Body of pancreas (tissue), 4 donors: Measurements from ENCODE around the gene KRTAP9-4. TPM values are rescaled to one million over a fixed set of nuclear protein-coding genes. Genes with fewer than 3 reads are reported as not detected.
"Not testable (repeated sequence)": the region's sequence is repeated elsewhere in the genome, so short reads cannot be mapped to it uniquely, and the experiment has no call there.

Source experiments
- ATAC-seq: fragments of 150-250 bp; one replicate; pipeline ENCODE4 v1.9.1; 2016
- DNase-seq, 4 donors: peaks; one replicate each; pipeline ENCODE4 v3.0.0-alpha.2; 2019
- H3K27ac ChIP-seq, 4 donors: fragments of 200-600 bp; sonication (generic); 1 replicate in 3 of 4; 2 replicates in 1 of 4; pipeline versions ENCODE4 v1.5.1 to v1.6.1; 2016 to 2019; ENCODE audit warnings: mild to moderate bottlenecking in 1 of 4, mixed read lengths in 1 of 4, moderate library complexity in 1 of 4
- H3K27me3 ChIP-seq, 2 donors: fragments of 200-600 bp; sonication (generic); one replicate each; pipeline ENCODE4 v1.6.0; 2016; ENCODE audit warnings: mild to moderate bottlenecking in 1 of 2
- H3K36me3 ChIP-seq, 2 donors: fragments of 200-600 bp; sonication (generic); replicated peaks in 1 of 2; 2 replicates each; pipeline ENCODE4 v1.5.1; 2016; ENCODE audit warnings: low read depth in 2 of 2; ENCODE audit not compliant: insufficient read depth in 1 of 2
- H3K4me1 ChIP-seq: fragments of 200-600 bp; sonication (generic); one replicate; pipeline ENCODE4 v1.6.0; 2016
- H3K4me3 ChIP-seq, 2 donors: fragments of 200-600 bp; sonication (generic); 1 replicate in 1 of 2; 2 replicates in 1 of 2; pipeline ENCODE4 v1.5.1; 2016 to 2019
- H3K9me3 ChIP-seq, 3 donors: fragments of 200-600 bp; sonication (generic); 1 replicate in 2 of 3; 2 replicates in 1 of 3; pipeline ENCODE4 v1.5.1; 2016
- CTCF ChIP-seq, 7 experiments: fragments of 450-650 bp in 4 of 7; fragments of 200-600 bp in 3 of 7; sonication (generic) in 3 of 7; IDR thresholded peaks; one replicate each; pipeline ENCODE4 v1.5.1; 2016 to 2019; ENCODE audit warnings: antibody characterized with exemption in 7 of 7
- POLR2A ChIP-seq, 3 donors: fragments of 450-650 bp; IDR thresholded peaks; one replicate each; pipeline ENCODE4 v1.6.1; 2016; ENCODE audit warnings: antibody characterized with exemption in 3 of 3, mild to moderate bottlenecking in 2 of 3
- WGBS, 2 donors: methylation state at CpG; one replicate each; pipeline ENCODE4 v1.1.5; 2017; 5-methylcytosine and 5-hydroxymethylcytosine counted together
- intact Hi-C: fragments of 100-400 bp; cut with DNase I; formaldehyde crosslinking; loops from one replicate; pipeline ENCODE4 v1.15.1; 2023
- total RNA-seq, 2 donors: library from RNA; depleted of rRNA; stranded (reverse); fragments of >200 nt; gene quantifications; one replicate each; pipeline ENCODE4 v1.1.0, GENCODE V29; 2016

Gene KRTAP9-4
- total RNA-seq, 2 donors from 2014 or later, result not detected

DNA sequence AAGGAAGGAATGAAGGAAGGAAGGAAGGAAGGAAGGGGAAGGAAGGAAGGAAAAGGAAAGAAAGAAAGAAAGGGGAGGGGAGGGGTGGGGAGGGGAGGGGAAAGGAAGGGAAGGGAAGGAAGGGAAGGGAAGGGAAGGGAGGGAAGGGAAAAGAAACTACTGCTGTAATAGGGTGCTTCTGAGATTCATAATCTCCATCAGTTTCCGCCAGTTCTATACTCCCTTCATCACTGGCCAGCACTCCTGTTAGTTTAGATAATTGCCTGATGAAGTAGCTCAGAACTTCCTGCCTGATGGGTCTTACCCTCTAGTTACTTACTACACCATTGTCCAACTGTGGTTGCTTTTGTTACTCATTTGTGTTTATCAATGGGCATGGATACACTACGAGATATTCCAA is 13.7 kb downstream of the KRTAP9-4 start:
- H3K36me3 ChIP-seq, result no peaks in the 10 kb centered on the region
- intact Hi-C loops, result no loop called here
- WGBS, 2 donors, result 48 to 49% methylated on average over 2 of the region's 2 CpGs

GRCh38 chr17:41264599-41264998 is 15.1 kb downstream of the KRTAP9-4 start:
- ATAC-seq, result no peak
- no peak for TF ChIP-seq CTCF (IDR thresholded peaks at IDR 0.05)
- no peak for TF ChIP-seq POLR2A (IDR thresholded peaks at IDR 0.05)
- no peaks in the 10 kb centered on the region for H3K27me3 ChIP-seq
- no peak overlapping the region for H3K27ac ChIP-seq
- 22 to 53% methylated on average over 3 of the region's 3 CpGs for WGBS, 2 donors
- no peaks in the 10 kb centered on the region for H3K9me3 ChIP-seq
- H3K4me1 ChIP-seq, result no peaks in the 10 kb centered on the region
- no peak for DNase-seq
- intact Hi-C loops, result no loop called here
- no peaks in the 10 kb centered on the region for H3K36me3 ChIP-seq
- no peak overlapping the region for H3K4me3 ChIP-seq

More for the DNA sequence above, 13.7 kb downstream of the KRTAP9-4 start:
- Histone ChIP-seq H3K4me3 (no peak overlapping the region), H3K9me3 (no peaks in the 10 kb centered on the region), H3K27ac (no peak overlapping the region), H3K27me3 (no peaks in the 10 kb centered on the region), H3K4me1 (no peaks in the 10 kb centered on the region)
- DNase-seq (no peak), ATAC-seq (no peak)
- TF ChIP-seq POLR2A (IDR thresholded peaks at IDR 0.05) (no peak), CTCF (IDR thresholded peaks at IDR 0.05) (no peak)

GRCh38 chr17:41265078-41265477 is 15.6 kb downstream of the KRTAP9-4 start, which contains the start of gene KRTAP9-6:
Gene KRTAP9-6, plus strand, starts transcription at chr17:41265378. Its CDS starts 0 bp downstream, at chr17:41265378.
- Histone ChIP-seq H3K27me3 (no peaks in the 10 kb centered on the region), H3K27ac (no peak within 1 kb of the TSS), H3K4me3 (no peak within 1 kb of the TSS), H3K9me3 (no peaks in the 10 kb centered on the region), H3K4me1 (no peaks in the 10 kb centered on the region), H3K36me3 (no peaks in the 10 kb centered on the region)
- 22% methylated on average over 2 of the region's 2 CpGs for WGBS, 2 donors
- ATAC-seq (no peak), DNase-seq (no peak)
- intact Hi-C loops, result no loop called here
- TF ChIP-seq POLR2A (IDR thresholded peaks at IDR 0.05), result no peak
- TF ChIP-seq CTCF (IDR thresholded peaks at IDR 0.05), result no peak

GRCh38 chr17:41267711-41268110 is 18.2 kb downstream of the KRTAP9-4 start:
- H3K9me3 ChIP-seq, result no peaks in the 10 kb centered on the region
- TF ChIP-seq CTCF (IDR thresholded peaks at IDR 0.05) (no peak), POLR2A (IDR thresholded peaks at IDR 0.05) (no peak)
- intact Hi-C loops, result no loop called here

GRCh38 chr17:41271323-41271722 is 21.8 kb downstream of the KRTAP9-4 start:
- ATAC-seq, H3K27me3 ChIP-seq, H3K36me3 ChIP-seq, H3K27ac ChIP-seq, intact Hi-C loops, H3K4me3 ChIP-seq, H3K4me1 ChIP-seq, H3K9me3 ChIP-seq, DNase-seq: not testable (repeated sequence)
- no CpG with 5 or more reads among the region's 1 CpG for WGBS, 2 donors

More at GRCh38 chr17:41267711-41268110, 18.2 kb downstream of the KRTAP9-4 start:
- Histone ChIP-seq H3K36me3 (no peaks in the 10 kb centered on the region), H3K4me3 (no peak overlapping the region), H3K4me1 (no peaks in the 10 kb centered on the region), H3K27me3 (no peaks in the 10 kb centered on the region), H3K27ac (no peak overlapping the region)
- DNase-seq, result no peak
- no CpG with 5 or more reads among the region's 3 CpGs for WGBS, 2 donors
- no peak for ATAC-seq
